ENCODE measurements around the gene SLC29A1.

- TF ChIP-seq POLR2A (conservative IDR thresholded peaks at IDR 0.05) = no peak
- TF ChIP-seq ZNF354B (CRISPR knock-in tag; IDR thresholded peaks at IDR 0.05) = no peak
- TF ChIP-seq CTCF (IDR thresholded peaks at IDR 0.05 in 2 of 3, conservative IDR thresholded peaks at IDR 0.05 in 1 of 3; ENCODE audit: insufficient read depth in 2 of 3, low read depth in 1 of 3, low read length in 3 of 3) = no peak
- no peak for TF ChIP-seq ZNF184 (CRISPR knock-in tag; IDR thresholded peaks at IDR 0.05)
Observed at GRCh38 chr6:44230034-44230675, 6.8 kb downstream of the SLC29A1 start.
